ENCODE measurements around the gene TRIM69.
A peak's percentile ranks its signal among the peaks of the same experiment; 100 is the strongest.
"Not testable (repeated sequence)": the region's sequence is repeated elsewhere in the genome, so short reads cannot be mapped to it uniquely, and the experiment has no call there.

TRIM69 gene

DNA sequence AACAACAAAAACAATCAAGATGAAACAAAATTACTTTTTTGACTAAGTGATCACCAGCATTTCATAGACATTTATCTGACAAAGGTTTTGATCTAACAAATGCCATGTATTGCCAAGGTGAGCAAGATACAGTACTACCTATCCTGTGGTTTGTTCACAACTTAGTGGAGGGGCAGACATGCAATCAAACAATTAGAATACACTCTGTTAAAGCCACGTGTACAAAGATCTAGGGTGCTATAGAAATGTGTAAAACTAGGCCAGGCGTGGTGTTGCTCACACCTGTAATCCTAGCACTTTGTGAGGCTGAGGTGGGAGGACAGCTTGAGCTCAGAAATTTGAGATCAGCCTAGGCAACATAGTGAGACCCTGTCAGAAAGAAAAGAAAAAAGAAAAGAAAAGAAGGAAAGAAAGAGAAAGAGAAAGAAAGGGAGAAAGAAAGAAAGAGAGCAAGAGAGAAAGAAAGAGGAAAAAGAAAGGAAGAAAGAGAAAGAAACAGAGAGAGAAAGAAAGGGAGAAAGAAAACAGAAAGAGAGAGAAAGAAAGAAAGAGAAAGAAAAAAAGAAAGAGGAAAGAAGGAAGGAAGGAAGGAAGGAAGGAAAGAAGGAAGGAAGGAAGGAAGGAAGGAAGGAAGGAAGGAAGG, 1.4 kb upstream of the TRIM69 start:
- no peak for DNase-seq
- in situ Hi-C loops (cut with MboI; ENCODE audit: low pct_unique_long_range_greater_than_20kb, low sequenced_read_pairs), result loop anchor here (25.0 kb wide), 1 partner anchor 148 kb away; no protein-coding TSS in a partner anchor

DNA sequence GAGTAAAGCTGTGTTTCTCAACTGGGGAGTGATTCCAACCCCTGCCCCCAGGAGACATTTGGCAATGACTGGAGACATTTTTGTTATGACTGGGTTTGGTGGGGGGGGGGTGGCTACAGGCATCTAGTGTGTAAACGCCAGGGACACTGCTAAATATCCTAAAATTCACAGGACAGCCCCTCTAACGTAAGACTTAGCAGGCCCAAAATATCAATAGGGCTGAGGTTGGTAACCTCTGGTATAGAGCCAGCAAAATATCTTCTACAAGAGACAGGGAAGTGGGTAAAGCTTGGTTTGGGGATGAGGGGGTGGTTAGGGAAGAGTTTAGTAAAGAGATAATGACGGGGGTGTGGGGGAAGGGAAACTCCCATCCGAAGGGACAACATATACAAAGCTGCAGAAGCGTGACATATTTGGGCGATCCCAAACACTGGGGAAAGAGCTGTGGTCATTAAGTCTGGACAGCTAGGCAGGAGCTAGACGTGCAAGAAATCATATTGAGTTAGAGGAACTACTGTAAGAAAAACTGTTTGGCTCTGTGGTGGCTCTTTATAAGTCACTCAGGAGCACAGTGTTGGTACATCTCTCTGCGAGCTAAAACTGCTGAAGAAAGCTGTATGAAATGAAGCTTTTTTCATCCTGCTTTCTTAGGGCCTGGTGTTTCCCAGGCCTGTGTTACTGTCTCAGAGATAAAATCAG, 697 bp upstream of the TRIM69 start:
- peak; percentile 70 for DNase-seq
- in situ Hi-C loops (cut with MboI; ENCODE audit: low pct_unique_long_range_greater_than_20kb, low sequenced_read_pairs), result loop anchor here (25.0 kb wide), 1 partner anchor 148 kb away; no protein-coding TSS in a partner anchor

GRCh38 chr15:44738340-44738984, 2.1 kb downstream of the TRIM69 start:
- peak; percentile 88 for DNase-seq
- in situ Hi-C loops (cut with MboI; ENCODE audit: low pct_unique_long_range_greater_than_20kb, low sequenced_read_pairs), result loop anchor here (25.0 kb wide), 1 partner anchor 151 kb away; no protein-coding TSS in a partner anchor

GRCh38 chr15:44739222-44739847, 3.0 kb downstream of the TRIM69 start:
- not testable (repeated sequence) for DNase-seq
- in situ Hi-C loops (cut with MboI; ENCODE audit: low pct_unique_long_range_greater_than_20kb, low sequenced_read_pairs), result loop anchor here (25.0 kb wide), 1 partner anchor 152 kb away; no protein-coding TSS in a partner anchor

- in situ Hi-C loops (cut with MboI; ENCODE audit: low pct_unique_long_range_greater_than_20kb, low sequenced_read_pairs), result loop anchor here (25.0 kb wide), 1 partner anchor 156 kb away; no protein-coding TSS in a partner anchor
Measured at GRCh38 chr15:44743454-44743853, 7.1 kb downstream of the TRIM69 start.

GRCh38 chr15:44753345-44753744, 17.0 kb downstream of the TRIM69 start:
- DNase-seq, result no peak
- in situ Hi-C loops (cut with MboI; ENCODE audit: low pct_unique_long_range_greater_than_20kb, low sequenced_read_pairs), result no loop called here

More at GRCh38 chr15:44743454-44743853, 7.1 kb downstream of the TRIM69 start:
- not testable (repeated sequence) for DNase-seq

DNA sequence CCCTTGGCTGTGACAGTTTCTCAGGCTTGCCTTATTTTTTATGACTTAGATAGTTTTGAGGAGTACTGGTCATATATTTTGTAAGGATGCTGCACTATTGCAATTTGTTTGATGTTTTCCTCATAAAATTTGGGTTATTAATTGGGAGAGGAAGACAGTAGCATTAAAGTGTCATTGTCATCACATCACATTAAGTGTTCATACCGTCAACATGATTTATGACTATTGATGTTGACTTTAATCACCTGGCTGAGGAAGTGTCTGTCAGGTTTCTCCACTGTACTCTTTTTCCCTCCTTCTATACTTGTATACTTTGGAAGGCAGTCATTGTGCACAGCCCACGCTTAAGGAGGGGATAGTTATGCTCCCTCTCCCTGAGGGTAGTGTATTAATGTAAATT, 26.9 kb downstream of the TRIM69 start:
- DNase-seq, result no peak
- in situ Hi-C loops (cut with MboI; ENCODE audit: low pct_unique_long_range_greater_than_20kb, low sequenced_read_pairs), result no loop called here

- DNase-seq, result no peak
- in situ Hi-C loops (cut with MboI; ENCODE audit: low pct_unique_long_range_greater_than_20kb, low sequenced_read_pairs), result no loop called here
Measured at GRCh38 chr15:44763848-44764247, 27.5 kb downstream of the TRIM69 start.

GRCh38 chr15:44765036-44765435, 28.7 kb downstream of the TRIM69 start:
- no peak for DNase-seq
- in situ Hi-C loops (cut with MboI; ENCODE audit: low pct_unique_long_range_greater_than_20kb, low sequenced_read_pairs), result no loop called here

DNA sequence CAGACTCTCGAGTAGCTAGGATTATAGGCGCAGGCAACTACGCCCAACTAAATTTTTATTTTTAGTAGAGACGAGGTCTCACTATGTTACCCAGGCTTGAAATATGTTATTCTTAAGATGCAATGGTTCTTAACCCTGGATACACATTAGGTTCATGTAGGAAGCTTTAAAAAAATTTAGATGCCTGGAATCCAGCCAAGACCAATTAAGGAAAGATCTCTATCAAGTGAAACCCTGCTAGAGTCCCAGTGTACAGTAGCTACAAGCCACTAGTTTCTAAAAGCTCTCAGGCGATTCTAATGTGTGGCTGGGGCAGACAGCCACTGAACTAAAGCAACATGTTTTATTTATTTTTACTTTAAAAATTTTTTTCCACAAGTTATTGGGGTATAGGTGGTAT, 33.2 kb downstream of the TRIM69 start:
- no peak for DNase-seq
- in situ Hi-C loops (cut with MboI; ENCODE audit: low pct_unique_long_range_greater_than_20kb, low sequenced_read_pairs), result no loop called here

- DNase-seq; in situ Hi-C loops (cut with MboI; ENCODE audit: low pct_unique_long_range_greater_than_20kb, low sequenced_read_pairs): not testable (repeated sequence)
Measured at GRCh38 chr15:44770715-44771114, 34.4 kb downstream of the TRIM69 start.

DNA sequence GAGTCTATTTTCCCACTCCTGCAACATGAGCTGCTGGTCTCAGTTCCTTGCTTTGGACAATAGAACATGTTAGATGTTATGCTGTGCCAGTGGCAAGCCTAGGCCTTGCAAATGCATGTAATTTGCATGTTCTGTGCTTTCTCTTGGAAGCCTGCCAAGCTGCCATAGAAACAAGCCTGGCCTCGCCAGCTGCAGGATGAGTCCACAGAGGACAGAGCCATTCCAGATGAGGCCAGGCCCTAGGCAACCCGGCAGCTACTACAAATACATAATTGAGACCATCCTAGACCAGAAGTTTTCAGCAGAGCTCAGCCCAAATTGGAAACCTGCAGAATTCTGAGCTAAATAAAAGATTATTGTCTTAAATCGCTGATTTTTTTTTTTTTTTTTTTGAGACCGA, 39.6 kb downstream of the TRIM69 start:
- in situ Hi-C loops (cut with MboI; ENCODE audit: low pct_unique_long_range_greater_than_20kb, low sequenced_read_pairs), result no loop called here
- no peak for DNase-seq

- in situ Hi-C loops (cut with MboI; ENCODE audit: low pct_unique_long_range_greater_than_20kb, low sequenced_read_pairs), result no loop called here
- no peak for DNase-seq
Measured at GRCh38 chr15:44779761-44780160, 43.4 kb downstream of the TRIM69 start.

- DNase-seq, result no peak
- in situ Hi-C loops (cut with MboI; ENCODE audit: low pct_unique_long_range_greater_than_20kb, low sequenced_read_pairs), result no loop called here
Measured at GRCh38 chr15:44780608-44781007, 44.3 kb downstream of the TRIM69 start.

DNA sequence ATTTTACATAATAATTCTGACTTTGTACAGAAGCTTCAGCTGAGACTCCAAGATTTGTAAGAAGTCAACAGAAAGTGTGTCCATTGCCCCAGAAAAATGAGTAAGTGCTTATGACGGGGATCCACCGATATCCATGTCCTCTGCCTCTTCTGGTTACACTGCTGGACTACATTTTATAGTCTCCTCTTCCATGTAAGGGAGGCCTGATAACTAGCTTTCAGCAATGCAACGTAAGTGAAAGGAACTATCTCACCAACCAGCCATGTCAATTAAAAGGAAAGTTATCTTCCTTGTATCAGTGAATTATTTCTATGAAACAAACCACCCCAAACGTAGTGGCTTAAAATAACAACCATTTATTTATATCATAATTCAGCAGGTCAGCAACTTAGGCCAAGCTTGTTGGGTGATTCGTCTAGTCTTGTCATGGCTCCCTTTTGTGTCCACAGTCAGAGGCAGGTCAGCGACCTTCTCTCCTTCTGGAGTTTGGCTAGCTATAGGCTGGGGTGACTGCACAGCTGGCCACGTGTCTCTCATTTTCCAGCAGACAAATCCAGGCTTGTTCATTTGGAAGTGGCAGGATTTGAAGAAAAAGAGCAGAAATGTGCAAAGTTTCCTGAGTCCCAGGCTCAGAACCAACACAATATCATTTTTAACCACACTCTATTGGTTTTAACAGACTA, 44.9 kb downstream of the TRIM69 start:
- in situ Hi-C loops (cut with MboI; ENCODE audit: low pct_unique_long_range_greater_than_20kb, low sequenced_read_pairs), result no loop called here

DNA sequence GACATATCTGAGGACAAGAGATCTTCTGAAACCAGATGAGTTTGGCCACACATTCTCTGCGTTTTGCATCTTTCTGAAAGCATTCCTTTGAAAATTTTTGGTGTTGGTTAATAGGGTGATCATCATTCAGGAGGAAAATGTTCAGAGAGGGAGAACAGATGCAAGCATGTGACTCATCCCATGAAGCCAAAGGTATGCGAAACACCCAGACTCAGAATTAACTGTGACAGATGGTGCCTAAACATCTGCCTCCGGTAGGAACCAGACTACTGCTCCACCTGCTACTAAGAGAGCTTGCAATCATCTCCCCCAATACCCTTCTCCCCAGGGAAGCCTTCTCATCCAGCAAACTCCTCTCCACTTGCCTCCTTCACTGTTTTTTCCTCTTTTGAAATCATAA, 46.2 kb downstream of the TRIM69 start:
- in situ Hi-C loops (cut with MboI; ENCODE audit: low pct_unique_long_range_greater_than_20kb, low sequenced_read_pairs), result no loop called here
- DNase-seq, result no peak

More for the DNA sequence above, 44.9 kb downstream of the TRIM69 start:
- no peak for DNase-seq

GRCh38 chr15:44784918-44785274, 48.6 kb downstream of the TRIM69 start:
- DNase-seq; in situ Hi-C loops (cut with MboI; ENCODE audit: low pct_unique_long_range_greater_than_20kb, low sequenced_read_pairs): not testable (repeated sequence)

DNA sequence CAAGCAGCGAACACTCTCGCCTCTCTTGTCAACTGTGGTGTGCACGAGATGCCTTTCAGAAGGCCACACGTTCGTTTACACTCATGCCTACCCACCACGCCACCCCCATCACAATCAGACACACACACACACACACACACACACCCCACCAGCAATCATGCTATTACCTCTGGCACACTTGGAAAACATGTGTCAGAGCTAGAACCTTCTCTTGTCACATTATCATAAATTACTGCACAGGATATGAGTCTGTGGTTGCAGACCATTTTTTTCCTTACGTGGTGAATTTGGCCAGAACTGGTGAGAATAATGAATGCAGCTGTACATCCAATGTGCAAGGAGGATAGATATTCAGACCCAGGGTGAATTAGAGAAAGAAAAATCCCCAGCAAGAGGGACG, 52.4 kb downstream of the TRIM69 start:
- in situ Hi-C loops (cut with MboI; ENCODE audit: low pct_unique_long_range_greater_than_20kb, low sequenced_read_pairs), result no loop called here
- no peak for DNase-seq

GRCh38 chr15:44790215-44790614, 53.9 kb downstream of the TRIM69 start:
- in situ Hi-C loops (cut with MboI; ENCODE audit: low pct_unique_long_range_greater_than_20kb, low sequenced_read_pairs), result no loop called here
- no peak for DNase-seq
